ENCODE measurements around the gene ORC5.

The ORC5 gene

DNA sequence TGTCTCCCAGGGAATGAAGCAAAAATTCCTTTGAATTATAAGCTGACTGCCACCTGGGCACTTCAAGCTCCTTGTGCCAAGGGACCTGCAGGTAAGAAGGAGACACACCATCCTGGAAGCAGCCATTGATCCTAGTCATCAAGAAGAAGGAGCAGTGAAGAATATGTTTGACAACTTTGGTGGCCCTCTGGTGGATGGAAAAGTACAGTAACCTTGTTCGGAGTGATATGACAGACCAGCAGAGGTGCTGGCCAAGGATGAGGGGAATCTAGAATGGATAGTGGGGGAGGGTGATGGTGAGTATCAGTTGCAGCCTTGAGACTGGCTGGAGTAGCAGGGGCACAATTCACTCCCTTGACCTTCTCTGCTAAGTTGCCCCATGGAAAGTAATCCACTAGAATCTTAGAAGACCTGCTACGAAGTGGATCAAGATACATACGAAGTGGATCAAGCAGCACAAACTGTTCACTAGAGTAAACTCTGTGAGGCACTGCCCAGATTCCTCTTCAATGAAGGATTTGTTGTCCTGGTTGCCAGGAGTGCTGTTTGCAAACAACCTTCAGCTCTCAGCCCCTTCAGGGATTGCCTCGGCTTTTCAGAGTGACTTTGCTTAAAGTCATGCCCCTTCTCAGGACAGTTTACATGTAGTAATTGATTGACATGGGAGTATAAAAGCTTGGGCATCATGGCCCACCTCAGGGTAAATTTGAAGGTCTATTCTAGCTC, 44.8 kb upstream of the ORC5 start:
- TF ChIP-seq, protein P1, sequence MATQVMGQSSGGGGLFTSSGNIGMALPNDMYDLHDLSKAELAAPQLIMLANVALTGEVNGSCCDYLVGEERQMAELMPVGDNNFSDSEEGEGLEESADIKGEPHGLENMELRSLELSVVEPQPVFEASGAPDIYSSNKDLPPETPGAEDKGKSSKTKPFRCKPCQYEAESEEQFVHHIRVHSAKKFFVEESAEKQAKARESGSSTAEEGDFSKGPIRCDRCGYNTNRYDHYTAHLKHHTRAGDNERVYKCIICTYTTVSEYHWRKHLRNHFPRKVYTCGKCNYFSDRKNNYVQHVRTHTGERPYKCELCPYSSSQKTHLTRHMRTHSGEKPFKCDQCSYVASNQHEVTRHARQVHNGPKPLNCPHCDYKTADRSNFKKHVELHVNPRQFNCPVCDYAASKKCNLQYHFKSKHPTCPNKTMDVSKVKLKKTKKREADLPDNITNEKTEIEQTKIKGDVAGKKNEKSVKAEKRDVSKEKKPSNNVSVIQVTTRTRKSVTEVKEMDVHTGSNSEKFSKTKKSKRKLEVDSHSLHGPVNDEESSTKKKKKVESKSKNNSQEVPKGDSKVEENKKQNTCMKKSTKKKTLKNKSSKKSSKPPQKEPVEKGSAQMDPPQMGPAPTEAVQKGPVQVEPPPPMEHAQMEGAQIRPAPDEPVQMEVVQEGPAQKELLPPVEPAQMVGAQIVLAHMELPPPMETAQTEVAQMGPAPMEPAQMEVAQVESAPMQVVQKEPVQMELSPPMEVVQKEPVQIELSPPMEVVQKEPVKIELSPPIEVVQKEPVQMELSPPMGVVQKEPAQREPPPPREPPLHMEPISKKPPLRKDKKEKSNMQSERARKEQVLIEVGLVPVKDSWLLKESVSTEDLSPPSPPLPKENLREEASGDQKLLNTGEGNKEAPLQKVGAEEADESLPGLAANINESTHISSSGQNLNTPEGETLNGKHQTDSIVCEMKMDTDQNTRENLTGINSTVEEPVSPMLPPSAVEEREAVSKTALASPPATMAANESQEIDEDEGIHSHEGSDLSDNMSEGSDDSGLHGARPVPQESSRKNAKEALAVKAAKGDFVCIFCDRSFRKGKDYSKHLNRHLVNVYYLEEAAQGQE (IDR thresholded peaks at IDR 0.05; ENCODE audit: insufficient read depth in 1 of 2, low read depth in 2 of 2, low read length in 2 of 2): no peak
- TF ChIP-seq TAF1 (IDR thresholded peaks at IDR 0.05; ENCODE audit: borderline replicate concordance, insufficient read depth, low read length) (no peak), FOXP2 (optimal IDR thresholded peaks at IDR 0.05; ENCODE audit: borderline replicate concordance, extremely low read depth, extremely low read length, insufficient read depth) (no peak), POLR2AphosphoS5 (IDR thresholded peaks at IDR 0.05; ENCODE audit: low read depth, low read length) (no peak), SIN3A (IDR thresholded peaks at IDR 0.05; ENCODE audit: borderline replicate concordance, insufficient read depth, low read length) (no peak)

DNA sequence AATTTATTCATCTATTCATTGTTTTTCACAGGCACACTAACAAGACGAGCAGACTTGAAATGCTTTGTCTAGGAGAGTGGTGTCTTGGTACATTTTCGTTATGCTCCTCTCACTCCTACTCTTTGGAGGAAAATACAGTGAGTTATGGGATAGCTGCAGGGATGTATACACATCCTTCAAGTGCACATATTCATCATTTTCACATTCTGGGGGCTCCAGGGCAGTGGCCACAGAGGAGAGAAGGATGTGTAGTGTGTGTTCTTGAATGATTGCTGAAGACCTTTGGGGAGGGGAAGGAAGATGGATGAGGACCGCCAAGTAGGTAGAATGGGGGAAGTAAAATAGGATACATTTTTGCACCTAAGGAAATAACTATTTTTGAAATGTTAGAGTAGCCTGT, 34.8 kb upstream of the ORC5 start:
- TF ChIP-seq FOXP2 (optimal IDR thresholded peaks at IDR 0.05; ENCODE audit: borderline replicate concordance, extremely low read depth, extremely low read length, insufficient read depth) (no peak), POLR2AphosphoS5 (IDR thresholded peaks at IDR 0.05; ENCODE audit: low read depth, low read length) (no peak), TAF1 (IDR thresholded peaks at IDR 0.05; ENCODE audit: borderline replicate concordance, insufficient read depth, low read length) (no peak), SIN3A (IDR thresholded peaks at IDR 0.05; ENCODE audit: borderline replicate concordance, insufficient read depth, low read length) (no peak)
- TF ChIP-seq, protein P1 (IDR thresholded peaks at IDR 0.05; ENCODE audit: insufficient read depth in 1 of 2, low read depth in 2 of 2, low read length in 2 of 2): no peak

DNA sequence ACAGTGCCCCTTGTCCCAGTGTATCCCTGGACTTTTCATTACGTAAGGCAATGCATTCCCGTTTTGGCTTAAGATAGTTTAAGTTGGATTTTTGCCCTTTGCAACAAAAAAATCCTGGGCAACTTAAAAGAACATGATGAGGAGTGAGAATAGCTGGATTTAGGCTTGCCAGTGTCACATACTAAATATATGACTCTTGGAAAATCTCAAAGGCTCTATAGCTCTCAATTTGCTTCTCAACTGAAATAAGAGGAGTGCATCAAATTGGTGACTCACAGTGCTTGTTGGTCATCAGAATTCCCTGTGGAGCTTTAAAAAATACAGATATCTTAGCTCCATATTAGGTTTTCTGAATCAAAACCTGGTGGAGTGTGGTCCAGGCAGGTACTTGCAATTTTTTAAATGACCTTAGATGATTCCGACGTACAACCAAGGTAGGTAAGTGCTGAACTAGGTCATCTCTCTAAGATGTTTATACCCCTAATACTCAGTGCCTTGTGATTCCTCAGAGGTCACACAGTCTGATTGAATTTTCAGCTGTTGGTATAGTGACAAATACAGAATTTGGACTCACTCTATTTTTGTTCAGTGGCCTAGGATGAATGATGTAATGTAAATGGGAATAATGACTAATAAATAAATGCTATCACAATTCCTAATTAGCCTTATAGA, 33.9 kb upstream of the ORC5 start:
- no peak for TF ChIP-seq POLR2AphosphoS5 (IDR thresholded peaks at IDR 0.05; ENCODE audit: low read depth, low read length)
- no peak for TF ChIP-seq TAF1 (IDR thresholded peaks at IDR 0.05; ENCODE audit: borderline replicate concordance, insufficient read depth, low read length)
- TF ChIP-seq, protein P1 (IDR thresholded peaks at IDR 0.05; ENCODE audit: insufficient read depth in 1 of 2, low read depth in 2 of 2, low read length in 2 of 2): no peak
- TF ChIP-seq FOXP2 (optimal IDR thresholded peaks at IDR 0.05; ENCODE audit: borderline replicate concordance, extremely low read depth, extremely low read length, insufficient read depth): no peak
- no peak for TF ChIP-seq SIN3A (IDR thresholded peaks at IDR 0.05; ENCODE audit: borderline replicate concordance, insufficient read depth, low read length)

DNA sequence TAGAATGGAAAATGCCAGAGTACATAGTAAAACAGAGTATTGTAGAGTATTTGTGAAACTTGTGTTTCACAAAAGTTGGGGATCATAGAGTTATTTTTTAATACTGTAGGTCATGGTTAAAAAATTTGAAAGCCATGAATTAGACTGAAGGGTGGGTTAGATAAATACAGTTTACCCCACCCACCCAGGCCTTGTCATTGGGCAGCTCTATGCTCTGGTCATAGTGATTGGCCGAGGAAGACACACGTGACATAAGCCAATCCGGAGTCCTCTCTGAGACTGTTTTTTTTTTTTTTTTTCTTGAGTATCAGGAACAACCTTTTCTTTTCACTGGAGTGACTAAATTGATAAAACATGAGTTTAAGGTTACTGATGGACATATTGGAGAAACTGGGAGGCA, 33.3 kb upstream of the ORC5 start:
- TF ChIP-seq FOXP2 (optimal IDR thresholded peaks at IDR 0.05; ENCODE audit: borderline replicate concordance, extremely low read depth, extremely low read length, insufficient read depth): no peak
- TF ChIP-seq, protein P1 (IDR thresholded peaks at IDR 0.05; ENCODE audit: insufficient read depth in 1 of 2, low read depth in 2 of 2, low read length in 2 of 2): no peak
- TF ChIP-seq POLR2AphosphoS5 (IDR thresholded peaks at IDR 0.05; ENCODE audit: low read depth, low read length): no peak

Measured in PFSK-1 (cell line).